Measurements from ENCODE around the gene CDH4. TPM values are rescaled to one million over a fixed set of nuclear protein-coding genes. Genes with fewer than 3 reads are reported as not detected.
"Not testable (repeated sequence)": the region's sequence is repeated elsewhere in the genome, so short reads cannot be mapped to it uniquely, and the experiment has no call there.

CDH4 gene
- total RNA-seq, 1 donor from 2014 or later, result 8.9 TPM

- Mint-ChIP-seq H3K27ac (ENCODE audit: unreplicated experiment) (no peak overlapping the region), H3K4me1 (no peaks in the 10 kb centered on the region), H3K9me3 (no peaks in the 10 kb centered on the region), H3K36me3 (ENCODE audit: low read depth) (no peaks in the 10 kb centered on the region), H3K27me3 (ENCODE audit: low read depth) (no peaks in the 10 kb centered on the region), H3K4me3 (no peak overlapping the region)
- no peak for DNase-seq (ENCODE audit: low read depth, low spot score)
- no peak for TF ChIP-seq CTCF (conservative IDR thresholded peaks at IDR 0.05)
These were observed 689.8 kb downstream of the CDH4 start for GRCh38 chr20:61941721-61942405.

GRCh38 chr20:61942526-61942925 lies 690.5 kb downstream of the CDH4 start:
- H3K36me3 Mint-ChIP-seq (ENCODE audit: low read depth), result no peaks in the 10 kb centered on the region
- no peaks in the 10 kb centered on the region for H3K27me3 Mint-ChIP-seq (ENCODE audit: low read depth)
- no peaks in the 10 kb centered on the region for H3K4me1 Mint-ChIP-seq
- H3K4me3 Mint-ChIP-seq, result no peak overlapping the region
- TF ChIP-seq CTCF (conservative IDR thresholded peaks at IDR 0.05), result no peak
- no peaks in the 10 kb centered on the region for H3K9me3 Mint-ChIP-seq
- no peak overlapping the region for H3K27ac Mint-ChIP-seq (ENCODE audit: unreplicated experiment)
- no peak for DNase-seq (ENCODE audit: low read depth, low spot score)

- not testable (repeated sequence) for H3K4me1 Mint-ChIP-seq; H3K27ac Mint-ChIP-seq (ENCODE audit: unreplicated experiment); H3K9me3 Mint-ChIP-seq; H3K27me3 Mint-ChIP-seq (ENCODE audit: low read depth); H3K36me3 Mint-ChIP-seq (ENCODE audit: low read depth); DNase-seq (ENCODE audit: low read depth, low spot score); H3K4me3 Mint-ChIP-seq
These were observed 692.9 kb downstream of the CDH4 start for GRCh38 chr20:61944967-61945366.

- H3K9me3 Mint-ChIP-seq; DNase-seq (ENCODE audit: low read depth, low spot score); H3K4me1 Mint-ChIP-seq; H3K36me3 Mint-ChIP-seq (ENCODE audit: low read depth); H3K4me3 Mint-ChIP-seq; H3K27ac Mint-ChIP-seq (ENCODE audit: unreplicated experiment); H3K27me3 Mint-ChIP-seq (ENCODE audit: low read depth): not testable (repeated sequence)
These were observed 693.4 kb downstream of the CDH4 start for GRCh38 chr20:61945495-61945894.

- not testable (repeated sequence) for H3K9me3 Mint-ChIP-seq; H3K36me3 Mint-ChIP-seq (ENCODE audit: low read depth); H3K27me3 Mint-ChIP-seq (ENCODE audit: low read depth); H3K4me1 Mint-ChIP-seq; DNase-seq (ENCODE audit: low read depth, low spot score); H3K4me3 Mint-ChIP-seq; H3K27ac Mint-ChIP-seq (ENCODE audit: unreplicated experiment)
These were observed 696.0 kb downstream of the CDH4 start for GRCh38 chr20:61948056-61948455.

GRCh38 chr20:61948586-61949362 lies 696.7 kb downstream of the CDH4 start:
- no peaks in the 10 kb centered on the region for H3K36me3 Mint-ChIP-seq (ENCODE audit: low read depth)
- no peaks in the 10 kb centered on the region for H3K9me3 Mint-ChIP-seq
- no peak overlapping the region for H3K27ac Mint-ChIP-seq (ENCODE audit: unreplicated experiment)
- no peak overlapping the region for H3K4me3 Mint-ChIP-seq
- DNase-seq (ENCODE audit: low read depth, low spot score), result no peak
- peaks cover 7% of the 10 kb centered on the region for H3K4me1 Mint-ChIP-seq
- no peaks in the 10 kb centered on the region for H3K27me3 Mint-ChIP-seq (ENCODE audit: low read depth)
- TF ChIP-seq CTCF (conservative IDR thresholded peaks at IDR 0.05), result no peak

GRCh38 chr20:61949363-61949713 lies 697.3 kb downstream of the CDH4 start:
- no peak overlapping the region for H3K27ac Mint-ChIP-seq (ENCODE audit: unreplicated experiment)
- no peak for TF ChIP-seq CTCF (conservative IDR thresholded peaks at IDR 0.05)
- H3K27me3 Mint-ChIP-seq (ENCODE audit: low read depth), result peaks cover under 1% of the 10 kb centered on the region
- no peak overlapping the region for H3K4me3 Mint-ChIP-seq
- no peak for DNase-seq (ENCODE audit: low read depth, low spot score)
- peaks cover 7% of the 10 kb centered on the region for H3K4me1 Mint-ChIP-seq
- H3K9me3 Mint-ChIP-seq, result no peaks in the 10 kb centered on the region
- no peaks in the 10 kb centered on the region for H3K36me3 Mint-ChIP-seq (ENCODE audit: low read depth)

Measured in neural crest cell (in vitro differentiated cells).